ENCODE data around the gene PPP2CA. TPM values are rescaled to one million over a fixed set of nuclear protein-coding genes. Genes with fewer than 3 reads are reported as not detected.
"Not testable (repeated sequence)": the region's sequence is repeated elsewhere in the genome, so short reads cannot be mapped to it uniquely, and the experiment has no call there.

Gene PPP2CA
- polyA plus RNA-seq, 4 donors = 199 to 247 (median 232) TPM

GRCh38 chr5:134246771-134247427 lies 21.0 kb upstream of the PPP2CA start:
- no peak for DNase-seq (ENCODE audit: low read depth in 4 of 4, low spot score in 3 of 4)

- DNase-seq (ENCODE audit: low read depth in 4 of 4, low spot score in 3 of 4) = no peak
Observed at GRCh38 chr5:134245692-134246091, 19.8 kb upstream of the PPP2CA start.

- DNase-seq (ENCODE audit: low read depth in 4 of 4, low spot score in 3 of 4) = peak in 1 of 4 donors; percentile 23
Observed at GRCh38 chr5:134245101-134245604, 19.3 kb upstream of the PPP2CA start.

GRCh38 chr5:134242146-134242545 lies 16.3 kb upstream of the PPP2CA start:
- no peak for DNase-seq (ENCODE audit: low read depth in 4 of 4, low spot score in 3 of 4)

DNA sequence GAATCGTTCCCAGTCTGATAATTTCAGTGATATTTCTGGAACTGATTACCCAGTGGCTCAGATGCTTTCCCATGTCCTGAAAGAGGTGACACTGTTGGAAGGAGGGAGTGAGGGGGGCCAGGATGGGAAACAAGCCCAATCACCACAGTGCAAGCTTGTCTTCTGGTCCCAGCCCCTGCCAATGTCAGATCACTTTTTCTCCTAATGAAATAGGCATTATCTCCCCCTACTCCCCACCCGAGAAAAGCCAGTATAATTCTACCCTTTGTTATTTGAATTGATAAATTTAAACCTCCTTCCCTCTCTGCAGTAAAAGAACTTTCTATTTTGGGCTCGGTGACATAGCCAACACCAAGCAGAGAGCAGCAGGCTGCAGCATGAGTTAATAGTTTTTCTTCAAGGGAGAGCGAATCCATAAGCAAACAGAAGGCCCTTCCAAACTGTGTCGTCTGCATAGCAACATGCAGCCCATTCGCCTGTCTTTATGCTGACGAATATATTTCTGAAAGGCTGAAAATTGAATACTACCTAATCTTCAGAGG lies 14.6 kb upstream of the PPP2CA start:
- peak in 1 of 4 donors; percentile 34 for DNase-seq (ENCODE audit: low read depth in 4 of 4, low spot score in 3 of 4)

DNA sequence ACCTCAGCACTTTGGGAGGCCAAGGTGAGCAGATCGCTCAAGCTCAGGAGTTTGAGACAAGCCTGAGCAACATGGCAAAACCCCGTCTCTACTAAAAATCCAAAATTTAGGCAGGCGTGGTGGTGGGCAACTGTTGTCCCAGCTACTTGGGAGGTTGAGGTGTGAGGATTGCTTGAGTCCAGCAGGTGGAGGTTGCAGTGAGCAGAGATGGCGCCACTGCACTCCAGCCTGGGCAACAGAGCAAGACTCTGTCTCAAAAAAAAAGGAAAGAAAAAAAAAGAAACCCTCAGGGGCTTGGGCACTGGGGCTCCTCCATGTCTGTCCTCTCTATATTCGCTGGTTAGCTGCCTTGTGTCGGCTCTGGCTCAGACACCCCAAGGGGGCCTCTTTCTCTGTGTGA lies 10.9 kb upstream of the PPP2CA start:
- DNase-seq (ENCODE audit: low read depth in 4 of 4, low spot score in 3 of 4) = no peak

DNA sequence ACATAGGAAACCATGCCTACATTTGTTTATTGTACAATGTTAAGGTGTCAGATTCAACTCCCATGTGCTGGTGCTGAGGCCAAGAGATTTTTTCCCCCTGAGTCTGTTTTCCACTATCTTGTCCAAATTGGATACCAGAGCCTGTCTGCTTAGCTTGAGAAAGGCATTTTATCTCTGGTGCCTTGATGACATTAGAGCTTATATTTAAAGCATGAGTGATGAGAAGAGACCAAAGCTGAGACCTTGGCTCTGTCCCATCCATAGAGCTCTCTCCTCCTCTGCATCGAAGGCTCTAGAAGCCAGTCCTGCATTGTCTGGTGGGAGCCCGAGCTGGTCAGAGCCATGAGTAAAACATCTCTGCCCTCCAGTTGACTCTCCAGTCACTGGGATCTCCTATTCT lies 10.4 kb upstream of the PPP2CA start:
- no peak for DNase-seq (ENCODE audit: low read depth in 4 of 4, low spot score in 3 of 4)

DNA sequence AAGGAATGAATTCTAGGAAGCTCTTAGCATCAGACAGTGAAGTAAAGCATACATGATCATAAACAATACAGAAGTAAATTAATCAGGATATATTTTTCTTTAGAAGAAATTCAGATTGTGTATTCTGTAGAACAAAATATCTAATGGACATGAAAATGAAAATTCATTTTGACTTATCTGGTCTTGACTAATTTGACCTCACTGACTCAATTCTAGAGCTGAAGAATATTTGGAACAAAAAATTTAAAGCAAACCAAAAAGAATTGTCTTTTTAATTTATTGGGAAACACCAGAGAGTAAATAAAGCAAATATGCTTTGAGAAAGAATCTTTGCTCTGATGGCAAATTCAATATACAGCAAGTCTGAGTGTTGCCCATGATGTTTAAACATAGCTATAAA lies 2.8 kb upstream of the PPP2CA start:
- DNase-seq (ENCODE audit: low read depth in 4 of 4, low spot score in 3 of 4) = no peak

DNA sequence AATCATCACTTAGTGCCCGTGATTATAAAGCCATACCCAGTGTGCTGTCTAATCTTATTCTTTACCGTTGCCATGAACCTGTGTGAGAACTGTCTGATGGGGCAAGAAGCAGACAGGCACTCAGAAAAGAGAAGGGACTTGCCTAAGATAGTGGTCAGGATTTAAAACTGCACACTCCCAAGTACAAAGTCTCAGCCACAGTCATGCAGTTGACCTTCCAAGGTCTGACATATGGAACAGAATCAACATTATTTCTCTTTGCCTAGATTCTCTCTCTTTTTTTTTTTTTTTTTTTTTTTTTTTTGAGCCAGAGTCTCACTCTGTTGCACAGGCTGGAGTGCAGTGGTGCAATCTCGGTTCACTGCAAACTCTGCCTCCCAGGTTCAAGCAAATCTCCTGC lies 1.9 kb upstream of the PPP2CA start:
- no peak for DNase-seq (ENCODE audit: low read depth in 4 of 4, low spot score in 3 of 4)

GRCh38 chr5:134227259-134227658 lies 1.4 kb upstream of the PPP2CA start:
- DNase-seq (ENCODE audit: low read depth in 4 of 4, low spot score in 3 of 4) = no peak

DNA sequence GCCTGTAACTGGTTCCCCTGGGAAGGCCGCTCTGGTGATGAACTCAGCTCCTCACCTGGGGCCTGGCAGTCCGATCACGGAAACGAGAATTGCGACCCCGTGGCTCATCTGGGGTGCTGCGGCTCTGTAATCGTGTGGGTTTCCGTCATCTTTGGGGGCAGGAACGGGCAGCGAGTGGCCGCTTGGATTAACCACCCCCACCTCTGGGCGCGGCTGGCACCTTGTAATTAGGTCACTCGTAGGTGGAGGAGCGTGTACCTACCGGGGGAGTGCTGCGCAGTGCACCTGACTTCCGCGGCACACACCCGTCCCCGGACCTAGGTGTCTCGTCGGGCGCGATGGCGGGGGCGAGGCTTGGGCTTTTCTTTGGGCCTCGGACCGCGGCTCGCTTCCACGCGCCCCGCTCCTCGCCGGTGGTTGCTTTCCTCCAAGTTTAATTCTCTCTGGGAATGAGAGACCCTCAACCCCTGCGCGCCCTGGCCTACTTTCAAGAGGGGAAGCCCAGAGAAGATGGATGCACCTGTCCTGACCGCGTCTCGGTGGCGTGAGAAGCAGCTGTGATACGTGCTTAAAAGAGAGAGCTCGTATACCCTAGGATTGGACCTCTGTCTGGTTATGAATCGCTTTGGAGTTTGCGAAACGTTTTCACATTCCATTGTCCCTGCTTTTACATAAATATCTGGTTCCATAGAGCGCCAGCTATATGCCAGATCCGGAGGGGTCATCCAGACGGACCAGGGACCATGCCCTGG lies 744 bp upstream of the PPP2CA start:
- DNase-seq (ENCODE audit: low read depth in 4 of 4, low spot score in 3 of 4) = no peak

GRCh38 chr5:134224888-134225779 lies 739 bp downstream of the PPP2CA start:
- DNase-seq (ENCODE audit: low read depth in 4 of 4, low spot score in 3 of 4) = peak in 3 of 4 donors; percentile 58 to 72 (median 63)

DNA sequence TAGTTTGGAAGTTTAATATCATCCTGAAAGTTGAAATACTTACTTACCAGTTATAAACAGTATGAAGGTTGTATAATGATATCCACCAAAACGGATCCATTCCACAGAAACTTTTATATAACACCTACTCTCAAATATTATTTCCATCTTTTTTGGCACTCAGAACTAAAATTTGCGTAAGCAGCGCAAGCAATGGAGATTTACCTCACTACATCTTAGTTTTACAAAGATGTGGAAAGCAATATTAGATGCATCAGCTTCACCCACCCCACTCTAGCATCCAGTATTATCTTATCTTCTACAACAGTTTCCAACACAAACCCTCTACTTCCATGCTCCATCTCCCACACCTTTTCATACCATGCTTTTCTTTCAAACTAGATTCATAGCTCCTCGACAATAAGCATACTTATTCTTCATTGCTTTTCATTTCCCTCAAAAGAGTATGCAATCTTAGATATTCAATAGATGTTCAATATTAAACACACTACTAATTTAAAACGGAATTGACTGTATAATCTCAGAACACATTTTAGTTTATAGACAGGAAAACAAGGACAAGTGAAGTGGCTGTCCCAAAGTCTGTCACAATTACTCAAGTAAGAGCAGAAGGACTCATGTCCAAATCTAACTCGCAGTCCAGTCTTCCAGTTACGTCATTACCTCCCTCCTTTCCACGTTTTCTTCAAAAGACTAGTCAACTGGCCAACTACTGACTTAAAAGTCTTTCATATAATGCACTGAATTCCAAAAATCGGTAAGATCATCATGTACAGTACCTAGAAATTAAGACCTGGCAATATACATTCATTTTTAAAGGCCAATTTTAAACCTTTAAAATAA lies 2.2 kb downstream of the PPP2CA start:
- no peak for DNase-seq (ENCODE audit: low read depth in 4 of 4, low spot score in 3 of 4)

DNA sequence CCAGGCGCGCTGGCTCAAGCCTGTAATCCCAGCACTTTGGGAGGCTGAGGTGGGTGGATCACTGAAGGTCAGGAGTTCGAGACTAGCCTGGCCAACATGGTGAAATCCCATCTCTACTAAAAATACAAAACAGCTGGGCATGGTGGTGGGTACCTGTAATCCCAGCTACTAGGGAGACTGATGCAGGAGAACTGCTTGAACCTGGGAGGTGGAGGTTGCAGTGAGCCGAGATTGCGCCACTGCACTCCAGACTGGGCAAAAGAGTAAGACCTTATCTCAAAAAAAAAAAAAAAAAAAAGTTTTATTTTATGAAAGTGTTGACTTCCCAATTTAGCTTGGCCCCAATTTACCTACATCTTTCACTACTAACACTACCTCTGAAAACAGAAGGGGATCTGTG lies 4.2 kb downstream of the PPP2CA start:
- DNase-seq (ENCODE audit: low read depth in 4 of 4, low spot score in 3 of 4) = not testable (repeated sequence)

DNA sequence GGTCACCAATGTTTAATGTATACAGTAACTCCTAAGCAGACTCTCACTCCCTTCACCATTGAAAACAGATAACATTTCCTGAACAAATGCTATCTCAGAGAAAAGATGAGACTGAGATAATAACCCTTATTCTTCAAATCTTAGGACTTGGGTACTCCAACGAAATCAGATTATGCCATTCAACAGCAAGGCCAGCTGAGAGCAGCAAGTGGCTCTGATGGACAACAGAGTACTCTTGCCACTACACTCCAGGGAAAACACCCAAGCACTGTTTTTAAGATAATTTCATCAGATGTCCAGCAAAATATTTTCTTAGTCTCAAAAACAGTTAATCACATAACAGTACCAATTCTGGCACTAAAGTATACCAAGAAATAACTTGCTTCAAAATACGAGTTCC lies 10.1 kb downstream of the PPP2CA start:
- DNase-seq (ENCODE audit: low read depth in 4 of 4, low spot score in 3 of 4) = no peak

DNA sequence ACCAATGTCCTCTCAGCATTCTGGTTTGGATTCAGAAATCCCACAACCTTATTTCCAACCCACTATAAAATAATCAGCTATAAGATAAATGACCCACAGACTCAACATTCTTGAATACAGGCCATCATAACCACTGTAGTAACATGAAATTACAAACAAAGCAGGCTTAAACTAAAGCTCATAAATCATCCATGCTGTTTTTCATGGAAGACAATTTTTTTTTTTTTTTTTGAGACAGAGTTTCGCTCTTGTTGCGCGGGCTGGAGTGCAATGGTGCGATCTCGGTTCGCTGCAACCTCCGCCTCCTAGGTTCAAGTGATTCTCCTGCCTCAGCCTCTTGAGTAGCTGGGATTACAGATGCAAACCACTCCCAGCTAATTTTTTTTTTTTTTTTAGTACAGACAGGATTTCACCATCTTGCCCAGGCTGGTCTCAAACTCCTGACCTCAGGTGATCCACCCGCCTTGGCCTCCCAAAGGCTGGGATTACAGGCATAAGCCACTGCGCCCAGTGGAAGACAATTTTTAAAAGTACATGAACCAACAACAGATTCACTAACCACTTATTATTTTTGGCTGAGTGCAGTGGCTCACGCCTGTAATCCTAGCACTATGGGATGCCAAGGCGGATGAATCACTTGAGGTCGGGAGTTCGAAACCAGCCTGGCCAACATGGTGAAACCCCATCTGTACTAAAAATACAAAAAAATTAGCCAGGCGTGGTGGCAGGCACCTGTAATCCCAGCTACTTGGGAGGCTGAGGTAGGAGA lies 14.4 kb downstream of the PPP2CA start:
- DNase-seq (ENCODE audit: low read depth in 4 of 4, low spot score in 3 of 4) = not testable (repeated sequence)

DNA sequence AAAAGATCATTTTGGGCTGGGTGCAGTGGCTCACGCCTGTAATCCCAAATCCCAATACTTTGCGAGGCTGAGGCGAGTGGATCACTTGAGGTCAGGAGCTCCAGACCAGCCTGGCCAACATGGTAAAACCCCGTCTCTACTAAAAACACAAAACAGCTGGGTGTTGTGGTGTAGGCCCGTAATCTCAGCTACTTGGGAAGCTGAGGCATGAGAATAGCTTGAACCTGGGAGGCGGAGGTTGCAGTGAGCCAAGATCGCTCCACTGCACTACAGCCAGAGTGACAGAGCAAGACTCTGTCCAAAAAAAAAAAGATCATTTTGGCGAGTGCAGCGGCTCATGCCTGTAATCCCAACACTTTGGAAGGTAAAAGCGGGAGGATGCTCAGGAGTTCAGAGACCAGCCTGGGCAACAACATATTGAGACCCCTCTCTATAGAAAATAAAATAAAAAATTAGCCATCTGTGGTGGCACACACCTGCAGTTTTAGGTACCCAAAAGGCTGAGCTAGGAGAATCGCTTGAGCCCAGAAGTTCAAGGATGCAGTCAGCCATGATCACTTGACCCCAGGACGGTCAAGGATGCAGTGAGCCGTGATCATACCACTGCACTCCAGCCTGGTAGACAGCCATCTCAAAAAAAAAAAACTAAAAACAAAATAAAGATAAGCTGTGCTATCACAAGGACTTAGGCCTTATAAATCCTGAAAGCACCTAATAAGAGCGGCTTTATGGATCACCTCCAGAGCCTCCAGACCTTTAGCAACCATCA lies 16.2 kb downstream of the PPP2CA start:
- no peak for DNase-seq (ENCODE audit: low read depth in 4 of 4, low spot score in 3 of 4)

GRCh38 chr5:134207696-134208095 lies 18.2 kb downstream of the PPP2CA start:
- DNase-seq (ENCODE audit: low read depth in 4 of 4, low spot score in 3 of 4) = no peak

Measured in right renal pelvis (tissue), 4 donors.